NCI-H1930 (cell line): ENCODE results near the gene TPRG1.

Experiments
- DNase-seq, 2 experiments: peaks; one replicate each; lab custom pipeline; 2025; lab: John Stamatoyannopoulos, UW

TPRG1 gene

GRCh38 chr3:189166321-189166720 lies 5.5 kb upstream of the TPRG1 start:
- DNase-seq: no peak

GRCh38 chr3:189167027-189167766 lies 4.6 kb upstream of the TPRG1 start:
- no peak for DNase-seq

- DNase-seq: no peak
These were observed 3.1 kb upstream of the TPRG1 start for GRCh38 chr3:189168711-189169110.

- DNase-seq: no peak
These were observed 2.0 kb upstream of the TPRG1 start for GRCh38 chr3:189169728-189170127.

GRCh38 chr3:189170559-189170958 lies 1.2 kb upstream of the TPRG1 start:
- no peak for DNase-seq

GRCh38 chr3:189172668-189173419 lies 1.1 kb downstream of the TPRG1 start:
- no peak for DNase-seq

GRCh38 chr3:189184566-189184965 lies 12.8 kb downstream of the TPRG1 start:
- no peak for DNase-seq

- DNase-seq: no peak
These were observed 14.3 kb downstream of the TPRG1 start for GRCh38 chr3:189186101-189186500.

GRCh38 chr3:189188466-189188865 lies 16.7 kb downstream of the TPRG1 start:
- DNase-seq: no peak

- no peak for DNase-seq
These were observed 21.0 kb downstream of the TPRG1 start for GRCh38 chr3:189192725-189193124.

- DNase-seq: no peak
These were observed 23.5 kb downstream of the TPRG1 start for GRCh38 chr3:189195302-189195701.

- DNase-seq: no peak
These were observed 30.3 kb downstream of the TPRG1 start for GRCh38 chr3:189202106-189202505.

- DNase-seq: no peak
These were observed 30.8 kb downstream of the TPRG1 start for GRCh38 chr3:189202583-189202982.

GRCh38 chr3:189204167-189204866 lies 32.5 kb downstream of the TPRG1 start:
- no peak for DNase-seq

GRCh38 chr3:189204937-189205336 lies 33.2 kb downstream of the TPRG1 start:
- DNase-seq: no peak

GRCh38 chr3:189210251-189210770 lies 38.5 kb downstream of the TPRG1 start:
- no peak for DNase-seq

- no peak for DNase-seq
These were observed 40.9 kb downstream of the TPRG1 start for GRCh38 chr3:189212681-189213080.

GRCh38 chr3:189214651-189215050 lies 42.9 kb downstream of the TPRG1 start:
- DNase-seq: no peak

GRCh38 chr3:189222927-189223636 lies 51.3 kb downstream of the TPRG1 start:
- DNase-seq: no peak

GRCh38 chr3:189225431-189225830 lies 53.7 kb downstream of the TPRG1 start:
- no peak for DNase-seq

GRCh38 chr3:189227249-189227648 lies 55.5 kb downstream of the TPRG1 start:
- no peak for DNase-seq
